Skeletal muscle cell (primary cell): ENCODE results near the gene BCL2.
"Not testable (repeated sequence)": the region's sequence is repeated elsewhere in the genome, so short reads cannot be mapped to it uniquely, and the experiment has no call there.

Experiments
- DNase-seq: peaks from one replicate; pipeline ENCODE4 v3.0.0-alpha.2; 2010; ENCODE audit warnings: low read depth
- H3K4me3 ChIP-seq: 2 replicates; pipeline ENCODE4 v1.5.1; 2011; ENCODE audit warnings: low read depth, mild to moderate bottlenecking, control low read depth, low read length, moderate library complexity

BCL2 gene

DNA sequence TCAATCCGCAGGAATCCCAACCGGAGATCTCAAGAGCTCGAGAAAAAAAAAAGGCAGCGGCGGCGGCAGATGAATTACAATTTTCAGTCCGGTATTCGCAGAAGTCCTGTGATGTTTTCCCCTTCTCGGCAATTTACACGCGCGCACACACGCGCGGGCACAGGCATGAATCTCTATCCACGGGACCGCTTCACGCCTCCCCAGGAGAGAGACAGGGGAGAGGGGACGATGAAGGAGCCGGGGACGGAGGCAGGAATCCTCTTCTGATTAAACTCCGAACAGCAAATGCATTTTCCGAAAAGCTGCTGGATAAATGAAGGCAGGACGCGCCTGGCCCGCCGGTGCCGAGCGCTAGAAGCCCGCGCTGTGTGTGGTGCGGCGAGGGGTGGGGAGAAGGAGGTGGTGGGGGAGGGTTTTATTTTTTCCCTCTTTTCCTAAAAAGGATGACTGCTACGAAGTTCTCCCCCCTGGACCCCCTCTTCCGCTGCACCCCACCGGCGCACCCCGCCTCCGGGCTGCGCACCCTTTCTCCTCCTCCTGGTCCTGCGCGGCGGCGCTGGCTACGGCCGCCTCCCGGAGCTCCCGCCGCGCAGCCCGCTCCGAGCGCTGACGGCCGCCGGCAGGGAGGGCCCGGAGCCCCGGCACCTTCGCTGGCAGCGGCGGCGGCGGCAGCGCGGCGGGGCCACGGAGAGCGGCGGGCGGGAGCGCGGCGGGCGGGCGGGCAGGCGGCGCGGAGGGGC is at the start of gene BCL2:
Gene BCL2 (minus strand): TSS at position 387 of the 740 bp plus-strand sequence.
- DNase-seq = no peak
- H3K4me3 ChIP-seq = peak within 1 kb of the TSS; percentile 68

DNA sequence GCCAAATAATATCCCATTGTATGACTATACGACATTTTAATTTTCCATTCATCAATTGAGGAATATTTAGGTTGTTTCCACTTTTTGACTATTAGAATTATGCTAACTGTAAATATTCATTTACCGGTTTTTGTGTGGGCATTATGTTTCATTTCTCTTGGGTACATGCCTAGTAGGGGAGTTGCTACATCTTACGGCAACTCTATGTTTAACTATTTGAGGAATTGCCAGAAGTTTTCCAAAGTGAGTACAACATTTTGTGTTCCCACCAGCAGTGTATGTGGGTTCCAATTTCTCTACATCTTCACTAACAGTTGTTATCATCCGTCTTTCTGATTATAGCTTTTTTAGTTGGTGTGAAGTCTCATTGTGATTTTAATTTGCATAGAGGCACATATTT is 49.0 kb upstream of the BCL2 start:
- DNase-seq = no peak
- no peak overlapping the region for H3K4me3 ChIP-seq

DNA sequence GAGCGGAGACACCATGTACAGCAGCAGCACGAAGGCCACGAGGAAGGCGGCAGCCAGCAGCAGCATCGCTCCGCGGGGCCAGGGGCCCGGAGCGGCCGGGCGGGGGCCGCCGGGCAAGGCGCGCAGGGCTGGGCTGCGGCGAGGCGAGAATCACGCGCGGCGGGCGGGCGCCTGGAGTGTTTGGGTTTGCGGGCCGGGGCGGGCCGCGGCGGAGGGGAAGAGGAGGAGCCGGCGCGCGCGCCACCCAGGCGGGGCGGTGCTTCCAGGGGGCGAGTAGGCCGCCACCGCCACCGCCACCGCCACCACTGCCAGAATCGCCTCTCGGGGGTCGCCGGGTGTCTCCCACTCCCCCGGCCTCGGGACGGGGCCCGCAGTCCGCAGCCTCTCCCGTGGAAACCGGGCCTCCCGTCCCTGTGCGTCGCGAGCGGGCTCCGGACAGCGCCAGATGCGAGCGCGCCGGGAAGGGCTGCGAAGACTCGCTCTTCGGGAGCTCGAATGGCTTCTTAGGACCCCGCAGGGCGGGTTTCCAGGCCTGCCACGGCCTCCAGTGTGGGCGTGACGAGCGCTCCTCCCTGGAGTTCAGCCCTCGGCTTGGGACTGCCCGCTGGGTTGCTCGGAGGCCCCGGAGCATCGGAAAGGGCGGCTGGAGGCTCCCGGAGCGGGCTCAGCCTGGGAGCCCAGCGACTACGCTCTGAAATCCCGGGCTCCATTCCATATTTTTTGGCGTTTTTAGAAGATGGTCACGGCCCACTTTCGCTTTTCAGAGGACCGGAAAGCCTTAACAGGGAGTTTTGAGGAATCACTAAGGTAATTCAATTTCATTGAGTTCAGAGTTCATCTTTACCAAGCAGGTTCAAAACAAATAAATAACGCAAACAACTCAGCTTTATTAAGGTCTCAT is 47.7 kb upstream of the BCL2 start, which contains the start of gene KDSR:
Gene KDSR (minus strand): TSS at position 154 of the 901 bp plus-strand sequence. CDS start 88 bp downstream, at position 66.
- H3K4me3 ChIP-seq = peak within 1 kb of the TSS; percentile 93
- DNase-seq = peak; percentile 98

DNA sequence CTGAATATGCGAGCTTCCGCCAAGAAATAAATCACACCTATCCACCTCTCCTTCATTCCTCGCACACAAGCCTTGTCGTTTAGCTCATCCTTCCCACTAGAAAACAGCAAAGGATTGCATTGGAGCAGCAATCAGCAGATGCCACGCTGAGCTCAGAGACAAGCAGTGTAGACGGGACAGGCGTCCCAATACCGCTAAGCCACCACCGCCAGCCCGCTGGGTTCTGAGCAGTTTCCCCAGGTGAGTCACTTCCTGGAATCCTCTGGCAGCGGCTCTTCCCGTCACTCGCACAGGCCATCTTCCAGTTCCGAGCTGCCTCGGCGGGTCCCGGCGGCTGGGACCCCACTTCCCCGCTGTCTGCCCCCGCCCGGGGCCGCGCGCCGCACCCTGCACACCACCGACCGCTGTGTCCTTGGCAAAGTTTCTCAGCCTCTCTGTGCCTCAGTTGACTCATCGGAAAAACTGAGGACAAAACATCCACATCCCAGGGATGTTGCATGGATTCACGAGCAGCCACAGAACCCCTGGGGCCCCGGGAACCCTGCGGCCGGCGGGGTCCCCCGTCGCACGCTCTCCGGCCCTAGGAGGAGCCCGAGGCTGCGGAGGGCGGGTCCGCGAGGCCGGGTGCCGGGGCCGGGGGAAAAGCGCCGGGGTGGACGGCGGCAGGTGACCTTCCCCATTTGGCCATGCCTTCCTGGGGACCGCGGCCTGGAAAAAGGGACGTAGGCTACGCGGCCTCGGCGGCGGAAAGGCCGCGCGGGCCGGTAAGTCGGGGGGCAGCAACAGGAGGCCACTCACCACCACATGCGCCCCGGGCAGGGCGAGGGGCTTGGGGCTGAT is 46.9 kb upstream of the BCL2 start:
- peak; percentile 23 for DNase-seq
- peak overlapping the region; percentile 93 for H3K4me3 ChIP-seq

DNA sequence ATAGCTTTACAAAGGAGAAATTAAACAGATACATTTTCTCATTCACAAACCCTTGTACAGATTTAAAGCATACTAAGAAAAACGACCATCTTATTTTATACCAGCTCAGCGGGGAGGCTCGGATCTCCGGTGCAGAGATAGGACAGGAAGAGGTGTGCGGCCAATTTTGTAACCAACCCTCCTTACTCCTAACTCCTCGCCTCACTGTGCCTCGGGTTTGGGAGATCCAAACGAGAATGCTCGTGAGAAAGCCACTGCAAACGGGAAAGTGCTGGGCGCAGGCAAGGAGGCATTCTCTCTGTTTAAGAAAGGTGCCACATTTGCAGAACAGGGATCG is 46.3 kb upstream of the BCL2 start:
- H3K4me3 ChIP-seq = peak overlapping the region; percentile 93
- DNase-seq = no peak

DNA sequence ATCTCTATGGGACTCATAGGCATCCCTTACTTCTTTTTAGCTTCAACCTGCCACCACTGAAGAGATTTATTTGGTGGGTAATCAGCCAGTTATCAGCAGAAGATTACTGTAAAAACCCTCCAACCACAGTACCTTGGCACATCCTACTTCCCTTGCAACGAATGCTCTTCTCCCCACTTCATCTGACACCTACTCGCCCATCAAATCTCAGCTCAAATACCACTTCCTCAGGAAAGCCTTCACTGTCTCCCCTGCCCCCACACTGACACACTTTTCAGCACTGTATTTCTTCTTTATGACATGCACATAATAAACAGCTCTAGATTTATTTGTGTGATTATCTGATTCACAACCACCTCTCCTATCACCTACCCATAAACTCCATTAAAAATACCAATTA is 44.4 kb upstream of the BCL2 start:
- no peak for DNase-seq
- H3K4me3 ChIP-seq = no peak overlapping the region

DNA sequence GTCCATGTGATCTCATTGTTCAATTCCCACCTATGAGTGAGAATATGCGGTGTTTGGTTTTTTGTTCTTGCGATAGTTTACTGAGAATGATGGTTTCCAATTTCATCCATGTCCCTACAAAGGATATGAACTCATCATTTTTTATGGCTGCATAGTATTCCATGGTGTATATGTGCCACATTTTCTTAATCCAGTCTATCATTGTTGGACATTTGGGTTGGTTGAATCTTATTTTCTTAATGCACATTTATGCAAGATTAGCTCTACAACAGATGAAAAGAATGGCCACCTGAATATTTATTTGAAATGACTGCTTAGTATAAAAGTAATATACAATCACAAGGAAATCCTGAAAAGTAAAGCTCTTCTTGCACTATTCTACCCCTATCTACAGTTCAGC is 43.9 kb upstream of the BCL2 start:
- DNase-seq, H3K4me3 ChIP-seq: not testable (repeated sequence)

DNA sequence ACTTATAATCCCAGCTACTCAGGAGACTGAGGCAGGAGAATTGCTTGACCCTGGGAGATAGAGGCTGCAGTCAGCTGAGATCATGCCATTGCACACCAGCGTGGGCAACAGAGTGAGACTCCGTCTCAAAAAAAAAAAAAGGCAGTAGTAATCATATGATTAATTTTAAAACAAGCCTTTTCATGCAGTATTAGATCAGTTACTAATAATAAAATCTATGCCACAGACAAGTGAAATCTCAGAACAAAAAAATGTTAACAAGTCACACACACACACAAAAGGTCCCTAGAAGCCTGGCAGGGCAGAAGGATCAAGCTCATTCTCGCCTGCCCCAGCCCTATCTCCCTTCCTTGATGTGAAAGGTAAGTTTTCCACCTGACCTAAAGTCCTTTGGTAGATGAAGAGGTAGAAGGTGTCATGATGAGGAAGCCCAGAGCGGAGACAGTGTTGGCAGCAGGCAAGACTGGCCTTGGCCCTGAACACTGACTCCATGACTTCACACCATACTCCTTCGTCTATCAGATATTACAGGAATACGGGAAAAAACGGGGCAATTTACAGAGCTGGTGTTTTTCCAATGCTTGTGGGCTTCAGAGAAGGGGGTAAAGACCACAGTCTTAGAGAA is 36.8 kb upstream of the BCL2 start:
- DNase-seq = no peak
- no peak overlapping the region for H3K4me3 ChIP-seq

DNA sequence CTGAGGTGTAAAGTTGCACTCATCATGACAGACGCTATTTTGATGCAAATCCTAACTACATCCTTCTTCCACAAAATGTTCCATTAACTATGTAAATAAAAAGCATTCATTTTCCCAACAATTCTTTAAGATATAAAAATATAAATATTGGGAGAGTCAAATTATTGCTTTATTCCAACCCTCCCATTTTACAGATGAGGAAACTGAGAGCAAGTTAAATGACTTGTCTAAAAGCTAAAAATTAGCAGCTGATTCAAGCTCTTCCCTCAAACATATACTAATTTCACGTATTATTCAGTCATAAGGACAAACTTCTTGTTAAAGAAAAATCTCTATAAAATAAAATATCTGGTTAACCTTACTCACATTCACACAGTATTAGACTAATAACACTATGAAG is 30.7 kb upstream of the BCL2 start:
- DNase-seq = no peak
- H3K4me3 ChIP-seq = no peak overlapping the region

DNA sequence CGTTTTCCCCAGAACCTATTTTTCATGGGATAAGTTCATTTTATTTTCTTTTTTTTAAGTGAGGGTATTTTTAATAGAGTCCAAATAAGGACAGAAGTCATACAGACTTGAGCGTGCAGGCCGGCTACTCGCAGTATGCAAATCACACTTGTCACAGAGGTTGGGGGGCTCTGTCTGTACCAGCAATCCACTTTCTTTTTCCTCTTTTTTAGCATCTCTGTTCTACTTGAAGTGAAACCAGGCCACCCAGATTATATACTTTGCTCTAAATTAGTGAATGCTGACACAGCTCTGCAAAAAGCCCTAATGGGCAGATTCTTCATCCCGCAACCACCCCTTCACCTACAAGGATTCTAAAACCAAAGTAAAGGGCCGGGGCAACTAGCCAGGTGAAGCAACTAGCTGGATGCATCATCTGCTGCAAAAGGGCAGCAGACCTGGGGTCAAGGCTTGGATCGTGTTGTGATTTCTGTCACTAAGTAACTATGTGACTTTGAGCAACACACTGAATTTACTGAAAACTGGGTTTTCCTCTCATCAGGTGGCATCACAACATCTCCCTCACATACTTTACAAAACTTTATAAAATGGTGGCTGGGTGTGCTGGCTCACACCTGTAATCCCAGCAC is 29.1 kb upstream of the BCL2 start:
- no peak overlapping the region for H3K4me3 ChIP-seq
- no peak for DNase-seq

DNA sequence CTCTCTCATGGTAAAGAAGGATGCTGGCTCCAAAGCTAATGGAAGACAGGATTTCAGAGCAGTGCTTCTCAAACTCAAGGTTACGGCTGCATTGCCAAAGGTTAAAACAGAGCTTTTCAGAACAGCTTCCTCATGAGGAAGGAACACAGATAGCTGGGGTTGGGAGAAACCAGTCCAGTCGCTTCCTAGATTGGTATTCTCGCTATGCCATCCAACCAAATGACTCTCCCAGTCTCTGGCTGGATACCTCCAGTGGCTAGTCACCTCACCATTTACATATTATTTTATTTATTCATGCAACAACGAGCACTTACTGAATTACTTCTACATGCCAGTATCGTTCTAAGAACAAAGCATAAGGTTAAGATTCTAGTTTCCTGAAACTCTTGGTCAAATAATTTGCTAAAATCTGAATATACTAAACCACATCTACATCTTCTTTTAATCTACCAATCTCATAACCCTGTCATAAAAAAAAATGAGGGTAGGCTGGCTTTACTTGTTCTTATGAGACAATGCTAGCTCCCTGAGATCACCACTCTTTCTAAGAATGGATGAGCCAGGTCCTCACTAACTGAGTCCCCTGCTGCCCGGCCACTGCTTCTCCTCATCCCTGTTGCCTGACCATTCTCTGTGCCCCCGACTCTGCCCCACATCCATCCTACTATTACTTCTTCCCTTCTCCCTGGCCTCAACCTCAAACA is 27.1 kb upstream of the BCL2 start:
- no peak overlapping the region for H3K4me3 ChIP-seq
- no peak for DNase-seq

DNA sequence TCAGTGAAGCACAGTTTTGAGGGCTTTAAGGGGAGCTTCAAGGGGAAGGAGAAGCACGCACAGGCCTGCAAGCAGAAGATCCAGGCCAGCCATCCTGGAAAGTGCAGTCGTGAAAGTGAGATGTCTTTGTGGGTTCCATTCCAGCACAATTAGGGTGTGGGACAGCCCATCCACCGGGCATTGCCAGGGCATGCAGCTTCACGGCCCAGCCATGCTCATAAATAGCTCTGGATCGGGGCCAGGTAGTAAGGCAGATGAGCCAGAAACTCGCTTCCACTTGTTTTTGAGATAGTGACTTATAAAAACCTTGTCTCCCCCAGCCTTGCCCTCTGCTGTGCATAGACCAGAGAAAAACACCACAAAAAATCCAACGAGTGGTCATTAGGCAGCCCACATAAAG is 26.5 kb upstream of the BCL2 start:
- no peak for DNase-seq
- H3K4me3 ChIP-seq = no peak overlapping the region

DNA sequence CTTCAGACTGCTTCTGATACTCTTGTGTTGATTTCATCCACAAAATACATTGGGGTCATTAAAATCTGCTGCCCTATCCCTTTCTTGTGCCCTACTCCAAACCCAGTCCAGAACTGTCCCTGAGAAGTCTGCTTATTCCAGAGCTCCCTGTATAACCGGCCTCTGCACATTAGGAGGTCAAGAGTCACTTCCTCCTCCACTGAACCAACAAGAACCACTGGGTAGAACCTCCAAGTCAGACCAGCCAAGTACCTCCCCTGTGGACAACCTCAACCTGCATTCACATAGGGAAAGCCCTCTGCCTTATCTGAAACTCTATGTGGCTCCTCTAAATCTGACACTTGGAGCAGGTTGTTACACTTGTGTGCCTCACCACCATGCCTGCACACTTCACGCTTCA is 25.3 kb upstream of the BCL2 start:
- DNase-seq = no peak

DNA sequence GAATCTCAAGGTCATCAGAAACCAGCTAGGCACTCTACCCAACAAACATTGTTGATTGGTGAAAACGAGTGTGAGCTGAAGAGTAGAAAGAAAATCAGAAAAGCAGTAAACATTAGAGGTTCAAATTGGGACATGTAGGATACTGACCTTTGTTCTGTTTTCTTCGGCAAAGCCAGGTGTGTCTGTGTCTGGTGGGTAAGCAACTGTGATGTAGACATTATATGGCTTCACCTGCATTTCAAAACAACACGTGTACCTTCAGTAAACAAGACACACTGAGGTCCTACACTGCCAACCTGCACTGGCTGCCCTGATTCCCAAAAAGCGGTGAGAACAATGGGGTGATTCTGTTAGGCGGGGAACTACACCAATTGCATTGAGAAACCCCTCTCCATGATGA is 24.7 kb upstream of the BCL2 start:
- no peak overlapping the region for H3K4me3 ChIP-seq
- DNase-seq = no peak

More for the DNA sequence above, 25.3 kb upstream of the BCL2 start:
- no peak overlapping the region for H3K4me3 ChIP-seq

DNA sequence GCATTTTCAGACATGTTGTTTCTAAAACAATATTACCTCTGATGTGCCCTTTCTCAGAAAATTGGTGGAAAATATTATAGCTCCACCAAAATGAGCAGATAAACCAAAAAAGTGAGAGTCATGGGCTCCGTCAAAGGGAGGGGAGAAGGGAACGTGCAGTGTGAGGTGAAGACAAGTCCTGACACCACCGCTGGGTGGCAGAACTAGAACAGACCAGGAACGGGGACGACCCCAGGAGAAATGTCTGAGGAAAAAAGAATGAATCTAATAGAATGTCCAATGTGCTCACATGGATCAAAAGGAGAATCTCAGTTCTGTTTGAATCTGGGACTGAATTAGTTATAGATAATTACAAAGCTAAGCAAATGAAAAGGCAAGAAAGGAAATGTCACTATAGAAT is 22.6 kb upstream of the BCL2 start:
- H3K4me3 ChIP-seq = no peak overlapping the region
- no peak for DNase-seq

DNA sequence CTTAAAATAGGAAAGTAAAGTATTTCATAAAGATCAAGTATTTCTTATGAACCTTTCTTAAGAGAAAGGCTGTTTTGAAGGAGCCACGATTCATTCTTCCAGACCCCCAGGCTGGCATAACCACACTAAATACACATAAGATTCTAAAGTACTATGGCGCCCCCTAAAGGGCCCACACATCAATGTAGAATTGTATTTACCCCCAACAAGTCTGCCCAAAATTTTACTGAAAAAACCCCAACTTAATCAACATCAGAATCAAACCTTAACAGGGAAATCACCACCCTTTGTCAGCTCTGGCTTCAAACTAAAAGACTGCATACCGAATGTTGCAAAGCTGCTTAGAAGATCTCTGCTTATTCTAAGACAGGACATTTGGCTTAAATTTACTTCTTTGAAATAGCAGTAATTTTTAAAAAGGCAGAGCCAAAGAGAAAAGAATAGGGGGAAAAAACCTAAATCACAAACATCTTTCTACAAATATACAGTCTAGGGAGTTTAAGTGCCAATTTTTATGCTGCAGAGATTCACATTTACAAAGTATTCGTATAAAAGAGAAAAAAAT is 20.4 kb upstream of the BCL2 start:
- no peak for DNase-seq
- no peak overlapping the region for H3K4me3 ChIP-seq

DNA sequence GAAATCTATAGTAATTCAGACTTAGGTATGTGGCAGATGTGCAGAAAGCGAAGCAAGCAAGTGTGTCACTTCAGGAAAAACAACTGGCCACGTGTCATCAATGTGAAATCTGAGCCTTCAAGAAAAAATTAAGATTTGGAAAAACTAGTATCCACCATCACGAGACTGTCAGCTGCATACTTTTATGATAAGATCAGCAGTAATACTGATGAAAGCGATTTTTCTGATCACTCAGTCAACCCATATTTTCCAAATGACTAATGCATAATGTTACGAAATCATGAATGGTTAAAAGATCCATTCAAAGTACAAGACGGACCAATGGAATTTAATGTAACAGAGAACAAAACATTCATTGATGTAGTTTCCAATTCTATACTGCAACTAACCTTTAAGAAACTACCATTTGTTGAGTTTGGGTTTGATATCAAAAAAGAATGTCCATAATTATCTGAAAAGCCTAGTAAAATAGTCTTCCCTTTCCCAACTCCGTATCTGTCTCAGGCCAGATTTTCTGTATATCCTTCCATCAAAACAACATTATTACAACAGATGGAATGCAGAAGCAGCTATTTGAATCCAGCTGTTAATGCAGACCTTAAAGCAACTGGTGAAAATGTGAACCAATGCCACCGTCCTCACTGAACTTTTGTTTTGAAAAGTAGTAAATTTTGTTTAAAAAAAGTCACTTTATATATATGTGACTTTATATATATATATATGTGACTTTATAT is 17.0 kb upstream of the BCL2 start:
- peak; percentile 80 for DNase-seq
- H3K4me3 ChIP-seq = no peak overlapping the region

DNA sequence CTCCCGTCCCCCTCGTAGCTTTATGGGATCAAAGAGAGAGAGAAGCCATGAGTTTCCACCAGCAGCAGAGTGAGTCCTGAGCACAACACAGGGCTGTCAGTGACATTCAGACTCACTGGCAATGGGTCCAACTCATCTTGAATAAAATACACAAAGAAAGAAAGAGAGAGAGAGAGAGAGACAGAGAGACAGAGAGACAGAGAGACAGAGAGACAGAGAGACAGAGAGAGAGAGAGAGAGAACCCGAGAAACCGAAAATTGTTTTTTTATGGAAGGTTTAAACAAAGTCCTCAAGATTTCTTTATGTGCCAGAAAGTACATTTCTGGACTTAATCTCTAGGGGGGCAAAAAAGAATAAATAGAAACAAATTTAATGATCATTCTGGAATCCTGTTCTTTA is 11.5 kb upstream of the BCL2 start:
- DNase-seq = no peak
- no peak overlapping the region for H3K4me3 ChIP-seq
